NT2/D1 (cell line): ENCODE results near the gene ELK4.

Experiments
- YY1 ChIP-seq: IDR thresholded peaks from 2 replicates; pipeline ENCODE4 v1.6.1; 2011; ENCODE audit not compliant: insufficient read length, insufficient read depth
- ZNF274 ChIP-seq: IDR thresholded peaks from 2 replicates; pipeline ENCODE4 v1.6.1; 2011; ENCODE audit warnings: mild to moderate bottlenecking, low read depth, low read length

- TF ChIP-seq YY1 (no peak), ZNF274 (no peak)
These were observed 60.1 kb downstream of the ELK4 start for GRCh38 chr1:205571747-205572146.
